Activated CD4-positive, CD25-positive, alpha-beta regulatory T cell treated with anti-CD3 and anti-CD28 coated beads, Interleukin-2, amount 50 U/mL, for 72 hours (primary cell): ENCODE results near the gene KLRC4.
"Not testable (repeated sequence)": the region's sequence is repeated elsewhere in the genome, so short reads cannot be mapped to it uniquely, and the experiment has no call there.

ENCODE experiments used
- DNase-seq: peaks from one replicate; pipeline ENCODE4 v3.0.0; 2021

KLRC4 gene

DNA sequence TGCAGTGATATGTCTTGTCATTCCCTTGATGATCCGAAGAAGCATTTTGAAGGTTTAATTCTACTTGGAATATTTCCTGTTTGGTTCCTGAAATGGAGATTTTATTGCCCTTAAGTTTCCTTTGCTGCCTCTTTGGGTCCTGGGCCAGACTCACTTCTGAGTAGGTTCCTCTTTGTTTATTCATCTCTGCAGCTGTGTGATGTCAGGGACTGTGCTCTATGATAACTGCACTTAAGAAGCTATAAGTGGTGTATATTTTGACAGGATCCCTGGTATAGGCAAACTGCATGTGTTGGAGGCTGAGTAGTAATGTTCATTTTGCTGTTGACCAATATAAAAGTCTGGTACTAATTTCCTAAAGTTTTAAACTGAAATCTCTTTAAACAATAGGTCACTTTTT is at the start of gene KLRC4:
KLRC4 (minus strand) TSS at position 366 of the 400 bp plus-strand sequence; CDS start at position 184, 182 bp downstream.
- DNase-seq: no peak

GRCh38 chr12:10457760-10458159 is 48.2 kb upstream of the KLRC4 start:
- no peak for DNase-seq

DNA sequence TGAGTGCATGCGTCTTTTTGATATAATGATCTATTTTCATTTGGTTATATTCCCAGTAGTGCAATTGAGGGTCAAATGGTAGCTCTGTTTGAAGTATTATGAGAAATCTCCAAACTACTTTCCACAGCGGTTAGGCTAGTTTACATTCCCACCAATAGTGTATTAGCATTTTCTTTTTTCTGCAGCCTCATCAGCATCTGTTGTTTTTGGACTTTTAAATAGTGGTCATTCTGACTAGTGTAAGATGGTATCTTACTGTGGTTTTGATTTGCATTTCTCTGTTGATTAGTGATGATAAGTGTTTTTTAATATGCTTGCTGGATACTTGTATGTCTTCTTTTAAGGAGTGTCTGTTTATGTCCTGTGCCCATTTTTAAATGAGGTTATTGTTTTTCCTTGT is 47.3 kb upstream of the KLRC4 start:
- DNase-seq: no peak

- DNase-seq: no peak
Observed at GRCh38 chr12:10455766-10456165, 46.2 kb upstream of the KLRC4 start.

GRCh38 chr12:10454531-10454930 is 45.0 kb upstream of the KLRC4 start:
- no peak for DNase-seq

- DNase-seq: no peak
Observed at GRCh38 chr12:10453156-10453555, 43.6 kb upstream of the KLRC4 start, which contains the start of gene KLRC1. Gene KLRC1 (minus strand): TSS chr12:10453377. CDS start chr12:10451156, 2,221 bp downstream.

DNA sequence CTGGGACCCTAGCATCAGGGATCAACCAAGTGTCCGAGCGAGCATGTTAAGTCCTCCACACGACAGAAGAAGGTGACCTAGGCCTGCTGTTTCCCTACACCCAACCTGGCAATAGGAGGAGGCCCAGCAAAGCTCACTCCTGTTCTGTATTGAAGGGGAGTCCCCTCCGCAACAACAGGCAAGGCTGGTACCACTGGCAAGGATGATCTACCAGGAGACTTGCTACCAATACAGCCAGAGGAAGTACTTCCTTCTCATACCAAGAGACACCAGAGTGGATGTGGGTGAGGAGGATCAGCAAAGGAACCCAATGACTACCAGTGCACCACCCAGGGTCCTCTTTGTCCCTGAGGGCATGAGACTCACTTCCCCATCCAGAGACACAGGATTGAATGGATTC is 38.7 kb upstream of the KLRC4 start:
- no peak for DNase-seq

DNA sequence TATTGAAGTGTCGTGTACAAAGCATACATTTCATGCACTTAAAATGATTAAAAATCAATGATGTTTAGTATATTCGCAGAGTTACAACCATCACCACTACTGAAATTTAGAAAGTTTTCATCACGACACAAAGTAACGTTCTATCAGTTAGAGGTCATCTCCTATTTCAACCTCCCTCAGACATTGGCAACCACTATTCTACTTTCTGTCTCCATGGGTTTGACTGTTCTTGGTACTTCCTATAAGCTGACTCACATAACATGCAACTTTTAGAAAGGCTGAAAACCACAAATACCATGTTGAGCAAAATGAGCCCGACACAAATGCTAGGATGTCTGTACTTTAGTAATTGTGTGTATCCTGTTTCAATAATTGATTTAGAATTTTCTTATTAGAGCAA is 36.5 kb upstream of the KLRC4 start:
- DNase-seq: not testable (repeated sequence)

DNA sequence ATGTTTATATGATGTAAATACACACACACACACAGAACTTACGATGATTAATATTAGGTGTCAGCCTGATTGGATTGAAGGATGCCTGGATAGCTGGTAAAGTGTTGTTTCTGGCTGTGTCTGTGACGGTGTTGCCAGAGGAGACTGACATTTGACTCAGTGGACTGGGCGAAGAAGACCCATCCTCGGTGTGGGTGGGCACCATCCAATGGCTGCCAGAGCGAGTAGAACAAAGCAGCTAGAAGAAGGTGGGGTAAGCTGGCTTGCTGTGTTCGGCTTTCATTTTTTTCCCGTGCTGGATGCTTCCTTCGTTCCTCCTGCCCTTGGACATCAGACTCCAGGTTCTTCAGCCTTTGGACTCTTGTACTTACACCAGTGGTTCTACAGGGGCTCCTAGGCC is 31.6 kb upstream of the KLRC4 start:
- not testable (repeated sequence) for DNase-seq

DNA sequence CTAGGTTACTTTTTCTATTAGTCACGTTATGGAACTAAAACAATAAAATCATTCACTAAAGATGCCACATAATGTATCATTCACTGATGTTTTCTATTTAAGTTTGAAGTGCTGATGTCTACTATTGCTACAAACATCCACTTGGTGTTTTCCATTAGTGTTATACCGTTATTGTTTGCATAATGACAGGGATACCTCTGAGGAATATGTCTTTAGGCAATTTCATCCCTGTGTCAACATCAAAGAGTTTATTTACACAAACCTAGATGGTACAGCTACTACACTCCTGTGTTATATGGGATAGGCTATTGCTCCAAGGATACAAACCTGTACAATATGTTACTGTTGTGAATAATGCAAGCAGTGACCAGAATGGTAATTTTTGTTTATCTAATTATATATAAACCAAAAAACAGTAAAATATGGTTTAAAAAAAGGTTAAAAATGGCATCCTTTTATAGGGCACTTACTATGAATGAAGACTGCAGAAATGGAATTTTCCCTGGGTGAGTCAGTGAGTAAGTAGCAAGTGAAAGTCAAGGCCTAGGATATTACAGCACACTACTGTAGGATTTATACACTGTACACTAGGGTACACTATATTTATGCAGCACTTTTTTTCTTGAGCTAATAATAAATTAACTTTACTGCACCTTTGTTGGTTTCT is 30.2 kb upstream of the KLRC4 start:
- DNase-seq: not testable (repeated sequence)

DNA sequence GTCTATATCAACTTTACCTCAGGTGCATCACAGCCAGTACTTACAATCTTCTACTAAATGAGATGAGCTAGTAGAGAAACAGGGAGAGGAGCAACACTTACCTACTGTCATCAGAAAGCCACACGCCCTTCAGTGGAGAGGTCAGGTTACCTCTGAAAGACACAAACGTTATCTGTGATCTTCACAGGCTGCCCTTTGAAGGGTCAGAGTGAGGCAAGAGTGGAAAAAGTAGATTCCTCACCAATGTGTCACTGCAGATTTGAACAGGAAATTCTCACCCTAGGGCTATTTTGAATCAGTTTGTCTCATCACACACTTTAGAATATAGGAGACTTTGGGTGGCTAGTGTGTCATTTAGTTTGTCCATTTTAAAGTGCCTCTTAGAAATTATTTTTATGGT is 28.0 kb upstream of the KLRC4 start:
- DNase-seq: not testable (repeated sequence)

- not testable (repeated sequence) for DNase-seq
Observed at GRCh38 chr12:10435816-10436215, 26.3 kb upstream of the KLRC4 start, which contains the start of gene KLRC2. Gene KLRC2 (minus strand): TSS chr12:10436010. CDS start chr12:10435986, 24 bp downstream.

DNA sequence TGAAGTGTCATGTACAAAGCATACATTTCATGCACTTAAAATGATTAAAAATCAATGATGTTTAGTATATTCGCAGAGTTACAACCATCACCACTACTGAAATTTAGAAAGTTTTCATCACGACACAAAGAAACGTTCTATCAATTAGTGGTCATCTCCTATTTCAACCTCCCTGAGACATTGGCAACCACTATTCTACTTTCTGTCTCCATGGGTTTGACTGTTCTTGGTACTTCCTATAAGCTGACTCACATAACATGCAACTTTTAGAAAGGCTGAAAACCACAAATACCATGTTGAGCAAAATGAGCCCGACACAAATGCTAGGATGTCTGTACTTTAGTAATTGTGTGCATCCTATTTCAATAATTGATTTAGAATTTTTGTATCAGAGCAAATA is 21.1 kb upstream of the KLRC4 start:
- DNase-seq: not testable (repeated sequence)

GRCh38 chr12:10425938-10426337 is 16.4 kb upstream of the KLRC4 start:
- DNase-seq: not testable (repeated sequence)

DNA sequence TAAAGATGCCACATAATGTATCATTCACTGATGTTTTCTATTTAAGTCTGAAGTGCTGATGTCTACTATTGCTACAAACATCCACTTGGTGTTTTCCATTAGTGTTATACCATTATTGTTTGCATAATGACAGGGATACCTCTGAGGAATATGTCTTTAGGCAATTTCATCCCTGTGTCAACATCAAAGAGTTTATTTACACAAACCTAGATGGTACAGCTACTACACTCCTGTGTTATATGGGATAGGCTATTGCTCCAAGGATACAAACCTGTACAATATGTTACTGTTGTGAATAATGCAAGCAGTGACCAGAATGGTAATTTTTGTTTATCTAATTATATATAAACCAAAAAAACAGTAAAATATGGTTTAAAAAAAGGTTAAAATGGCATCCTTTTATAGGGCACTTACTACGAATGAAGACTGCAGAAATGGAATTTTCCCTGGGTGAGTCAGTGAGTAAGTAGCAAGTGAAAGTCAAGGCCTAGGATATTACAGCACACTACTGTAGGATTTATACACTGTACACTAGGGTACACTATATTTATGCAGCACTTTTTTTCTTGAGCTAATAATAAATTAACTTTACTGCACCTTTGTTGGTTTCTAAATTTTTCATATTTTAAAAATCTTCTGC is 14.8 kb upstream of the KLRC4 start:
- not testable (repeated sequence) for DNase-seq

GRCh38 chr12:10422159-10422558 is 12.6 kb upstream of the KLRC4 start:
- not testable (repeated sequence) for DNase-seq

- not testable (repeated sequence) for DNase-seq
Observed at GRCh38 chr12:10420334-10420733, 10.8 kb upstream of the KLRC4 start, which contains the start of gene KLRC3. Gene KLRC3 (minus strand): TSS chr12:10420595. CDS start chr12:10420550, 45 bp downstream.

GRCh38 chr12:10408842-10409241 is 715 bp downstream of the KLRC4 start:
- no peak for DNase-seq

DNA sequence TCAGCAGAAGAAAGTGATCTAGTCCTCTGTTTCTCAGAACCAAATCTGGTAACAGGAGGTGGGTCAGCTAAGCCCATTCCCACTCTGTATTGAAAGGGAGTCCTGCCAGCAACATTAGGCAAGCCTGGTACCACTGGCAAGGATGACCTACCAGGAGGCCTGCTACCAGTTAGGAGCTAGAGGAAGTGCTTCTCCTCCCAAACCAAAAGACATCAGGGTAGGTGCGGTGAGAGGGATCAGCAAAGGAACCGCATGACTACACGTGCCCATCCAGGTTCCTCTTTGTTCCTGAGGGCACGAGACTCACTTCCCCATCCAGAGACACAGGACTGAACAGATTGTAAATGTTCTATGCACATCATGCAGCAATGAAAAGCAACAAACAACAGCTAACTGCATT is 2.8 kb downstream of the KLRC4 start:
- no peak for DNase-seq

GRCh38 chr12:10405294-10405693 is 4.3 kb downstream of the KLRC4 start:
- DNase-seq: no peak

GRCh38 chr12:10404798-10405197 is 4.8 kb downstream of the KLRC4 start:
- no peak for DNase-seq

GRCh38 chr12:10400829-10401228 is 8.7 kb downstream of the KLRC4 start:
- no peak for DNase-seq

GRCh38 chr12:10398168-10398567 is 11.4 kb downstream of the KLRC4 start:
- no peak for DNase-seq

- no peak for DNase-seq
Observed at GRCh38 chr12:10397296-10397695, 12.3 kb downstream of the KLRC4 start.
